SU-DHL-6 (cell line): Measurements from ENCODE around the gene SERINC4.

Source experiments
- H2AFZ ChIP-seq: fragments of 200-600 bp; sonication (generic); 2 replicates; pipeline ENCODE4 v1.6.1; 2014; ENCODE audit warnings: low read depth, mild to moderate bottlenecking, moderate library complexity, mixed read lengths, antibody characterized with exemption, low read length; ENCODE audit not compliant: severe bottlenecking
- H3F3A ChIP-seq: fragments of 200-600 bp; shearing (Covaris generic); 2 replicates; pipeline ENCODE4 v1.6.0; 2016; ENCODE audit warnings: antibody characterized with exemption, mild to moderate bottlenecking; ENCODE audit not compliant: insufficient read depth
- H3K27ac ChIP-seq: fragments of 200-600 bp; sonication (generic); 2 replicates; pipeline ENCODE4 v1.5.1; 2016; ENCODE audit warnings: low read depth, mild to moderate bottlenecking, low read length, moderate library complexity, mixed read lengths
- H3K27me3 ChIP-seq: fragments of 200-600 bp; sonication (generic), shearing (Covaris generic); 2 replicates; pipeline ENCODE4 v1.6.0; 2014; ENCODE audit warnings: mild to moderate bottlenecking, low read length
- H3K36me3 ChIP-seq: fragments of 200-600 bp; sonication (generic); 2 replicates; pipeline ENCODE4 v1.6.1; 2014; ENCODE audit warnings: mild to moderate bottlenecking, low read length, mixed read lengths
- H3K4me2 ChIP-seq: fragments of 300-600, 200-600 bp; shearing (Covaris generic), sonication (generic); 2 replicates; pipeline ENCODE4 v1.6.0; 2014; ENCODE audit warnings: low read length, low read depth, mild to moderate bottlenecking; ENCODE audit not compliant: poor library complexity, severe bottlenecking
- H3K4me3 ChIP-seq: fragments of 200-600 bp; sonication (generic); 2 replicates; pipeline ENCODE4 v1.5.1; 2014; ENCODE audit warnings: antibody characterized with exemption, low read length, mild to moderate bottlenecking, mixed read lengths; ENCODE audit not compliant: insufficient read depth, poor library complexity, severe bottlenecking
- H3K79me2 ChIP-seq: fragments of 200-600 bp; sonication (generic); 2 replicates; pipeline ENCODE4 v1.6.1; 2014; ENCODE audit warnings: mild to moderate bottlenecking, low read length, moderate library complexity; ENCODE audit not compliant: insufficient read depth
- H3K9ac ChIP-seq: fragments of 200-600 bp; sonication (generic); 2 replicates; pipeline ENCODE4 v1.7.0; 2014; ENCODE audit warnings: mild to moderate bottlenecking, low read length
- H3K9me2 ChIP-seq: fragments of 200-600 bp; sonication (generic); replicated peaks from 2 replicates; pipeline ENCODE4 v1.6.1; 2014; ENCODE audit warnings: low read length; ENCODE audit not compliant: insufficient read depth
- H3K9me3 ChIP-seq: fragments of 200-600 bp; sonication (generic); 2 replicates; pipeline ENCODE4 v1.6.1; 2014; ENCODE audit warnings: low read length, mixed read lengths; ENCODE audit not compliant: insufficient read depth
- H4K20me1 ChIP-seq: fragments of 200-600 bp; sonication (generic); 2 replicates; pipeline ENCODE4 v1.6.1; 2014; ENCODE audit warnings: low read depth, mild to moderate bottlenecking, antibody characterized with exemption, low read length, moderate library complexity, mixed read lengths
- CTCF ChIP-seq: fragments of 200-600 bp; sonication (generic); IDR thresholded peaks from one replicate; pipeline ENCODE4 v1.5.1; 2017; ENCODE audit warnings: antibody characterized with exemption, mild to moderate bottlenecking, low read length, moderate library complexity; ENCODE audit not compliant: insufficient read depth, poor library complexity, severe bottlenecking
- EZH2phosphoT487 ChIP-seq: fragments of 200-600 bp; sonication (generic), shearing (Covaris generic); conservative IDR thresholded peaks from 2 replicates; pipeline ENCODE4 v1.6.1; 2018; ENCODE audit warnings: mild to moderate bottlenecking, antibody characterized with exemption, low read length, moderate library complexity, mixed read lengths

Gene SERINC4

GRCh38 chr15:43776718-43777266 lies 23.2 kb downstream of the SERINC4 start, which contains the start of gene ELL3:
Gene ELL3, minus strand, starts transcription at chr15:43776966. Its CDS starts 65 bp downstream, at chr15:43776901.
- peak within 1 kb of the TSS; percentile 98 for H3K9ac ChIP-seq

GRCh38 chr15:43776101-43776717 lies 23.8 kb downstream of the SERINC4 start:
- H3K9me2 ChIP-seq: no peaks in the 10 kb centered on the region
- peaks cover 27% of the 10 kb centered on the region for H3K79me2 ChIP-seq
- H3K4me2 ChIP-seq: peak overlapping the region; percentile 100
- 0 out of 2 replicates have a peak, but pooled peaks cover 2% of the 10 kb centered on the region for H4K20me1 ChIP-seq
- H3K9me3 ChIP-seq: no peaks in the 10 kb centered on the region
- peaks cover 35% of the 10 kb centered on the region for H3K36me3 ChIP-seq
- TF ChIP-seq EZH2phosphoT487 (no peak), CTCF (no peak)
- peaks cover 80% of the 10 kb centered on the region for H3F3A ChIP-seq
- no peaks in the 10 kb centered on the region for H3K27me3 ChIP-seq
- peak overlapping the region; percentile 76 for H3K4me3 ChIP-seq
- H2AFZ ChIP-seq: no peak overlapping the region
- H3K9ac ChIP-seq: peak overlapping the region; percentile 98
- peak overlapping the region; percentile 98 for H3K27ac ChIP-seq

More at GRCh38 chr15:43776718-43777266, 23.2 kb downstream of the SERINC4 start, which contains the start of gene ELL3:
- no peaks in the 10 kb centered on the region for H3K9me2 ChIP-seq
- peaks cover 27% of the 10 kb centered on the region for H3K79me2 ChIP-seq
- TF ChIP-seq CTCF (no peak), EZH2phosphoT487 (no peak)
- no peaks in the 10 kb centered on the region for H3K9me3 ChIP-seq
- peaks cover 75% of the 10 kb centered on the region for H3F3A ChIP-seq
- H3K27me3 ChIP-seq: no peaks in the 10 kb centered on the region
- H3K27ac ChIP-seq: peak within 1 kb of the TSS; percentile 98
- H2AFZ ChIP-seq: peak within 1 kb of the TSS; percentile 58
- peaks cover 29% of the 10 kb centered on the region for H3K36me3 ChIP-seq
- 0 out of 2 replicates have a peak, but pooled peaks cover under 1% of the 10 kb centered on the region for H4K20me1 ChIP-seq
- peak within 1 kb of the TSS; percentile 100 for H3K4me2 ChIP-seq
- peak within 1 kb of the TSS; percentile 76 for H3K4me3 ChIP-seq

GRCh38 chr15:43775411-43775965 lies 24.5 kb downstream of the SERINC4 start:
- Histone ChIP-seq H3K4me2 (peak overlapping the region; percentile 100), H3K36me3 (peaks cover 40% of the 10 kb centered on the region), H3K9me2 (no peaks in the 10 kb centered on the region), H3K4me3 (peak overlapping the region; percentile 76), H3K27ac (peak overlapping the region; percentile 98), H3K79me2 (peaks cover 27% of the 10 kb centered on the region), H3K27me3 (no peaks in the 10 kb centered on the region), H4K20me1 (0 out of 2 replicates have a peak, but pooled peaks cover 2% of the 10 kb centered on the region), H3F3A (peaks cover 83% of the 10 kb centered on the region), H2AFZ (no peak overlapping the region), H3K9me3 (no peaks in the 10 kb centered on the region), H3K9ac (peak overlapping the region; percentile 98)
- TF ChIP-seq EZH2phosphoT487 (no peak), CTCF (no peak)
